Measurements from ENCODE around the gene HAPSTR1. TPM values are rescaled to one million over a fixed set of nuclear protein-coding genes. Genes with fewer than 3 reads are reported as not detected.

Gene HAPSTR1
- total RNA-seq, 1 experiment from 2014 or later: 85.2 TPM

GRCh38 chr16:9046667-9047055 is 44.8 kb upstream of the HAPSTR1 start:
- Histone ChIP-seq H3K4ac (ENCODE audit: low read depth, low read length) (no peak overlapping the region), H3K4me2 (ENCODE audit: insufficient read depth, insufficient read length, low read length) (no peak overlapping the region), H4K5ac (ENCODE audit: insufficient read length, low read depth, low read length) (no peak overlapping the region), H3K14ac (ENCODE audit: insufficient read depth, low read length) (no peak overlapping the region), H2BK120ac (ENCODE audit: low read depth, low read length, poor library complexity, severe bottlenecking) (no peak overlapping the region), H4K20me1 (ENCODE audit: control insufficient read depth, insufficient read depth, insufficient read length) (no peaks in the 10 kb centered on the region), H4K8ac (replicated peaks; ENCODE audit: insufficient read length, low read depth, low read length) (no peak overlapping the region), H3K27me3 (ENCODE audit: insufficient read depth, low read length) (no peaks in the 10 kb centered on the region), H2BK5ac (ENCODE audit: insufficient read length, low read length) (no peak overlapping the region), H3K9ac (ENCODE audit: extremely low read depth, insufficient read length, low read length) (no peak overlapping the region), H2BK20ac (ENCODE audit: low read depth, low read length, poor library complexity, severe bottlenecking) (no peak overlapping the region), H3K79me2 (ENCODE audit: insufficient read depth, low read length) (no peaks in the 10 kb centered on the region), H3K18ac (ENCODE audit: insufficient read length, low read depth, low read length) (no peak overlapping the region), H4K91ac (ENCODE audit: insufficient read length, low read depth, low read length) (no peak overlapping the region), H3K4me1 (ENCODE audit: insufficient read depth, low read length) (no peaks in the 10 kb centered on the region), H3K56ac (ENCODE audit: insufficient read length, low read depth, low read length) (no peak overlapping the region), H3K23ac (ENCODE audit: insufficient read length, low read depth, low read length) (no peak overlapping the region), H3K27ac (ENCODE audit: insufficient read length, low read depth, low read length) (no peak overlapping the region), H2AFZ (ENCODE audit: low read length) (no peak overlapping the region), H2AK5ac (ENCODE audit: insufficient read length, low read length) (no peak overlapping the region), H3K23me2 (ENCODE audit: insufficient read length, low read depth, low read length, poor library complexity, severe bottlenecking) (no peaks in the 10 kb centered on the region), H3K79me1 (ENCODE audit: insufficient read depth, low read depth, low read length, poor library complexity, severe bottlenecking) (no peaks in the 10 kb centered on the region), H2BK15ac (ENCODE audit: low read depth, low read length) (no peak overlapping the region), H2BK12ac (ENCODE audit: insufficient read length, low read depth, low read length) (no peak overlapping the region), H3K9me3 (ENCODE audit: control insufficient read depth, low read depth, low read length) (no peaks in the 10 kb centered on the region), H3T11ph (ENCODE audit: low read length) (no peak overlapping the region)
- DNase-seq: no peak
- Mint-ChIP-seq H3K27ac (no peak overlapping the region), H3K36me3 (ENCODE audit: insufficient read depth in 1 of 3, low read depth in 3 of 3) (peaks cover 1 to 13% (median 5%) of the 10 kb centered on the region in 3 experiments; a peak in 5 of 7 replicates), H3K27me3 (ENCODE audit: low read depth) (no peaks in the 10 kb centered on the region; the same call in 1 of the 2 replicates), H3K4me3 (no peak overlapping the region), H3K9me3 (peaks cover 6 to 7% of the 10 kb centered on the region in 2 experiments; a peak in 4 of 5 replicates), H3K4me1 (peaks cover 13 to 18% of the 10 kb centered on the region in 2 experiments)
- TF ChIP-seq, protein P1, sequence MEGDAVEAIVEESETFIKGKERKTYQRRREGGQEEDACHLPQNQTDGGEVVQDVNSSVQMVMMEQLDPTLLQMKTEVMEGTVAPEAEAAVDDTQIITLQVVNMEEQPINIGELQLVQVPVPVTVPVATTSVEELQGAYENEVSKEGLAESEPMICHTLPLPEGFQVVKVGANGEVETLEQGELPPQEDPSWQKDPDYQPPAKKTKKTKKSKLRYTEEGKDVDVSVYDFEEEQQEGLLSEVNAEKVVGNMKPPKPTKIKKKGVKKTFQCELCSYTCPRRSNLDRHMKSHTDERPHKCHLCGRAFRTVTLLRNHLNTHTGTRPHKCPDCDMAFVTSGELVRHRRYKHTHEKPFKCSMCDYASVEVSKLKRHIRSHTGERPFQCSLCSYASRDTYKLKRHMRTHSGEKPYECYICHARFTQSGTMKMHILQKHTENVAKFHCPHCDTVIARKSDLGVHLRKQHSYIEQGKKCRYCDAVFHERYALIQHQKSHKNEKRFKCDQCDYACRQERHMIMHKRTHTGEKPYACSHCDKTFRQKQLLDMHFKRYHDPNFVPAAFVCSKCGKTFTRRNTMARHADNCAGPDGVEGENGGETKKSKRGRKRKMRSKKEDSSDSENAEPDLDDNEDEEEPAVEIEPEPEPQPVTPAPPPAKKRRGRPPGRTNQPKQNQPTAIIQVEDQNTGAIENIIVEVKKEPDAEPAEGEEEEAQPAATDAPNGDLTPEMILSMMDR (conservative IDR thresholded peaks at IDR 0.05): no peak
- WGBS (ENCODE audit: extremely low coverage, insufficient read length, low lambda C conversion rate): no CpG with 5 or more reads among the region's 1 CpG

Measured in H9 (cell line).